ENCODE results near the gene GALNT18. TPM values are rescaled to one million over a fixed set of nuclear protein-coding genes. Genes with fewer than 3 reads are reported as not detected.

Gene GALNT18
- total RNA-seq, 1 experiment from 2014 or later, result not detected

DNA sequence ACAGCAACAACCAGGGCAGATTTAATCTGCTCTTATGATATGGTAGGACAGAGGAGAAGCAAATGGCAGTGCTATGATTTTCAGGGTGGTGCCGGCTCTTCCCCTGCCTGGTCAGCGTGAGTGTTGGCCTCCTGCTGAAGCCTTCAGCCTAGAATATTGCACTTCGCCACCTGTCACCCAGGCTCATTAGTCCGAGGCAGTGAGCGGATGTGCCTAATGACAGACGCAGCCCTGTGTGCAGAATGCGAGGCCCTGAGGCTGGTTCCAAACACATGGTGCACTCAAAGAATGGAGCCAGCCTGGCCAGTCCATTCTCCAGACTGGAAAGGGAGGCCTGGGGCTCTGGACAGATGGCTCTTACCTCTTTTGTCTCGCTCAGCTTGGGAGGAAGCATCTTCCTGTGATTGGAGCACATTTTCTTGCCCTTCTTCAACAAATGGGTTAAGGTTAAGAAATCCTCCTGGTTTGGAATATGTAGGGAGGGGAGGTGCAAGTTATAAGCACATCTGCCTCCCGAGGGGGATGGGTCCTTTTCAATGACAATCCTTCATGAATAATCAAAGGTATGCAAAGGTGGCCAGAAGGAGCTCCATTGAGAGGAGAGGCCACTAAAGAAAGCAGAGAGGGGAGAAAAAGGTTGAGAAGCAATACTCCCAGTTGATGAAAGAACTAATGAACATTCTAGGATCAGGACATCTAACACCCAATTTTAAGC, 39.7 kb upstream of the GALNT18 start:
- TF ChIP-seq CTCF (conservative IDR thresholded peaks at IDR 0.05) (no peak), EZH2 (IDR thresholded peaks at IDR 0.05; ENCODE audit: low read depth) (no peak)
- POLR2A ChIA-PET (ENCODE audit: unreplicated experiment), result no interaction called here
- Histone ChIP-seq H3K4me3 (no peak overlapping the region), H3K79me2 (ENCODE audit: low read depth) (no peaks in the 10 kb centered on the region), H3K4me1 (replicated peaks; ENCODE audit: insufficient read depth) (no peaks in the 10 kb centered on the region), H3K27ac (no peak overlapping the region), H4K20me1 (ENCODE audit: insufficient read depth) (no peaks in the 10 kb centered on the region), H2AFZ (no peak overlapping the region), H3K9me2 (ENCODE audit: insufficient read depth) (no peaks in the 10 kb centered on the region), H3K27me3 (ENCODE audit: insufficient read depth, low read depth) (peaks cover 46% of the 10 kb centered on the region), H3K4me2 (no peak overlapping the region), H3F3A (ENCODE audit: insufficient read depth, low read depth) (no peaks in the 10 kb centered on the region), H3K9me3 (ENCODE audit: insufficient read depth, low read depth) (no peaks in the 10 kb centered on the region), H3K36me3 (ENCODE audit: low read depth) (no peaks in the 10 kb centered on the region)
- BruUV-seq (replicated peaks), result no TSS peak
- DNase-seq, result no peak
- intact Hi-C loops (cut with micrococcal nuclease; ENCODE audit: unreplicated experiment), result no loop called here
- CTCF ChIA-PET, result no interaction called here

- intact Hi-C loops (cut with micrococcal nuclease; ENCODE audit: unreplicated experiment), result no loop called here
- BruUV-seq (replicated peaks), result no TSS peak
- TF ChIP-seq EZH2 (IDR thresholded peaks at IDR 0.05; ENCODE audit: low read depth) (no peak), CTCF (conservative IDR thresholded peaks at IDR 0.05) (no peak)
- Histone ChIP-seq H3K27me3 (ENCODE audit: insufficient read depth, low read depth) (peaks cover 38% of the 10 kb centered on the region), H2AFZ (no peak overlapping the region), H3K4me2 (no peak overlapping the region), H3K79me2 (ENCODE audit: low read depth) (no peaks in the 10 kb centered on the region), H3K9me3 (ENCODE audit: insufficient read depth, low read depth) (no peaks in the 10 kb centered on the region), H4K20me1 (ENCODE audit: insufficient read depth) (no peaks in the 10 kb centered on the region), H3K27ac (no peak overlapping the region), H3K4me1 (replicated peaks; ENCODE audit: insufficient read depth) (no peaks in the 10 kb centered on the region), H3K36me3 (ENCODE audit: low read depth) (no peaks in the 10 kb centered on the region), H3F3A (ENCODE audit: insufficient read depth, low read depth) (no peaks in the 10 kb centered on the region), H3K9me2 (ENCODE audit: insufficient read depth) (no peaks in the 10 kb centered on the region), H3K4me3 (no peak overlapping the region)
- POLR2A ChIA-PET (ENCODE audit: unreplicated experiment), result no interaction called here
- CTCF ChIA-PET, result no interaction called here
- no peak for DNase-seq
Measured at GRCh38 chr11:11660363-11660740, 38.5 kb upstream of the GALNT18 start.

DNA sequence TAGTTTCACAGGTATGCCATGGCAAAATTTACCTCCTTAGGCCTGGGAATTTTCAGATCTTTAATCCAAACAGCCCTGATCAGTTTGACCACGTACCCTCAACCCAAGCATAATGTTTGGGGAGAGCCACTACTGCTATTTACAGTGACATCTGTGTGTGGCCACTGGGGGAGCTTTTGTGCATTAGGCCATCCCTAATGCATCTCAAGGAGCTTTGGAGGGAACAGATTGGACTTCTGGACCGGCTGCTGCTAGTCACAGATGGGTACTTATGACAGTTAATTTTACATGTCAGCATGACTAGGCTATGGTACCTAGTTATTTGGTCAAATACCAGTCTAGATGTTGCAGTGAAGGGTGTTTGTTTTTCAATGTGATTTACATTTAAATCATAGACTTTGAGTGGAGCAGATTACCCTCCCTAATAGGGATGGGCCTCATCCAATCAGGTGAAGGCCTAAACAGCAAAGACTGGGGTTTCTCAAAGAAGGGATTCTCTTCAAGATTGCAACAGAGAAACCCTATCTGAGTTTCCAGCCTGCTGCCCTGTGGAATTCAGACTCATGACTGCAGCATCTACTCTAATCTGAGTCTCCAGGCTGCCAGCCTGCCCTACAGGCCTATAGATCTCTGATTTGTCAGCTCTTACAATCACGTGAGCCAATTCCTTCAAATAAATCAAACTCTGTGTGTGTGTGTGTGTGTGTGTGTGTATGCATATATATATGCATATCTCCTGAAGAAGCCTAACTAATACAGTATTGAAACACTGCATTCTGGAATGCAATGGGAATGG, 38.0 kb upstream of the GALNT18 start:
- Histone ChIP-seq H3K36me3 (ENCODE audit: low read depth) (no peaks in the 10 kb centered on the region), H2AFZ (no peak overlapping the region), H3K9me3 (ENCODE audit: insufficient read depth, low read depth) (no peaks in the 10 kb centered on the region), H4K20me1 (ENCODE audit: insufficient read depth) (no peaks in the 10 kb centered on the region), H3K4me2 (no peak overlapping the region), H3K27me3 (ENCODE audit: insufficient read depth, low read depth) (peaks cover 32% of the 10 kb centered on the region), H3K4me3 (no peak overlapping the region), H3K4me1 (replicated peaks; ENCODE audit: insufficient read depth) (no peaks in the 10 kb centered on the region), H3F3A (ENCODE audit: insufficient read depth, low read depth) (no peaks in the 10 kb centered on the region), H3K79me2 (ENCODE audit: low read depth) (no peaks in the 10 kb centered on the region), H3K27ac (no peak overlapping the region), H3K9me2 (ENCODE audit: insufficient read depth) (no peaks in the 10 kb centered on the region)
- DNase-seq, result no peak
- ChIA-PET CTCF (no interaction called here), POLR2A (ENCODE audit: unreplicated experiment) (no interaction called here)
- TF ChIP-seq EZH2 (IDR thresholded peaks at IDR 0.05; ENCODE audit: low read depth) (no peak), CTCF (conservative IDR thresholded peaks at IDR 0.05) (no peak)
- intact Hi-C loops (cut with micrococcal nuclease; ENCODE audit: unreplicated experiment), result no loop called here
- BruUV-seq (replicated peaks), result no TSS peak
